Epithelial cell of prostate (primary cell): ENCODE results near the gene MT1B.

Experiments used
- DNase-seq: peaks from one replicate; pipeline ENCODE4 v3.0.0-alpha.2; 2011; ENCODE audit warnings: low read depth, low spot score
- H3K27ac ChIP-seq: fragments of 450-650 bp; 2 replicates; pipeline ENCODE4 v1.5.1; 2017; ENCODE audit warnings: mild to moderate bottlenecking

MT1B gene

DNA sequence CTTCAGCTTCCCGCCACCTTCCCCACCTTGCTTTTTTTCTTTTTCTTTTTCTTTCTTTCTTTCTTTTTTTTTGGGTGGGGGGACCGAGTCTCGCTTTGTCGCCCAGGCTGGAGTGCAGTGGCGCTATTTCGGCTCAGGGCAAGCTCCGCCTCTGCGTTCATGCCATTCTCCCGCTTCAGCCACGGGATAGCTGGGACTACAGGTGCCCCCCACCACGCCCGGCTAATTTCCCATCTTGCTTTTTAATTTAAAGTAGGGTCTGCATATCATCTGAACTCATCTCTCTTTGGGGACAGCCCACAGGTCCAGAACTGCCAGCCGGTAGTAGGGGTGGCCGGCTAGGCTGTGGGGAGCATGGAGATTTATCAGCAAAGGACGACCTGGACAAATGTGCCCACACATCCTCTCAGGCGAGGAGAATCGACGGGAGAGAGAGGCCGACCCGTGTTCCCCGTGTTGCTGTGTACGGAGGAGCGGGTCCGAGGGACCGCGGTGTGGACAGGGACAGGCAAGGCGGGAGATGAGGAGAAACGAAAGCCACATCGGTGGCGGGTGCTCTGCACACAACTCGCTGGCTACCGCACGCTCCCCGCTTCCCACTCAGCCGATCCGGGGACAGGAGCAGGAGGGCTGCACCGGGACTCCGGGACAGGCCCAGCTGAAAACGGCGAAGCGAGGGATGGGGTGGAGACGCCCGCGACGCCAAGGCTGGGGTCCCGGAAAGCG lies 16.8 kb upstream of the MT1B start:
- no peak for DNase-seq
- no peak overlapping the region for H3K27ac ChIP-seq

DNA sequence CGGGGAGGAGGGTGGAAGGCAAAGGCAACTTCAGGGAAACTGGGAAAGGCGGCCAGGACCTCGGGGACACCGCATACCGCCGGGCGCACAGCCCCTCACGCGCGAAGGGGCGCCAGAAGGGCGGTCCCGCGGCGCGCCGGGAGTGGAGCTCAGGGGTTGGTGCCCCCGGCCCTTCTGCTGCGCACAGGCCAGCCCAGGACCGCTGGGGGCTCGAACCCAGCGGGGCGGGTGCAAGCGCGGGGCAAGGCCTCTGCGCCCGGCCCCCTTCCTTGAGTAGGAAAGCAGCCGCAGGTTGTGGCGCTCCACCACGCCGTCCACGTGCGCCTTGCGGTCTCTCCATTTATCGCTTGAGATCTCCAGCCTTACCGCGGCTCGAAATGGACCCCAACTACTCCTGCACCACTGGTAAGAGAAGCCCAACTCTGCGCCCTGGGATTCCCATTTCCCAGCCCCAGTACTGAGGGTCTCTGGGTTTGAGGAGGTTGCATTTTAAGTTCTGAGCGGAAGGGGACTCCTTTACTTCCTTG lies 16.2 kb upstream of the MT1B start:
- no peak for DNase-seq
- H3K27ac ChIP-seq = no peak overlapping the region

DNA sequence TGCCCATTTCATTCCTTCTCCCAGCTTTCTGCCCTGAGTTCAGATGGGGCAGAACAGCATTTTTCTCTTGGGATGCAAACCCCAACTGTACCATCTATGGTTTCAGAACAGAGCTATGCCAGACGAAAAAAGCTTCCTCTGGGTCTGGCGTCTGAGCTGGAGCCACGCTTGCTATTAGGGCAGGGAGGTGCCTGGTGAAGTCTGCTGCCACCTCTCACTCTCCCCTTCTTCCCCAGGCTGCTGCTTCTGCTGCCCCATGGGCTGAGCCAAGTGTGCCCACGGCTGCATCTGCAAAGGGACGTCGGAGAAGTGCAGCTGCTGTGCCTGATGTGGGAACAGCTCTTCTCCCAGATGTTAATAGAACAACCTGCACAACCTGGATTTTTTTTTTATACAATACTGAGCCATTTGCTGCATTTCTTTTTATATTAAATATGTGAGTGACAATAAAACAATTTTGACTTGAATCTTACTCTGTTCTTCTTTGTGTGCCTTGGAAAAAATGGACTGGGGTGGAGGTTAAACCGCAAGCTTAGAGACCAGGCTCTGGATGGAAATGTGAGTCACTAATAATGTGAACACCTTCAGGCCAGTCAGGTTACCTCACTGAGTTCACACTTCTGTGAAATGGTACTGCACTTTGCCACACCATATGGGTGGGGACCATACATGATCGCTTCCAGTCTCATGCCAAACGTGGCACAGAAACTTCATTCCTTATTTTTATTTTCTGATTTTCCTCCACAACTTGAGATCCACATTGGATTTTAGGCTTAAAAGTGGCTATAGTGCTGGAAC lies 14.9 kb upstream of the MT1B start:
- no peak for DNase-seq
- no peak overlapping the region for H3K27ac ChIP-seq

DNA sequence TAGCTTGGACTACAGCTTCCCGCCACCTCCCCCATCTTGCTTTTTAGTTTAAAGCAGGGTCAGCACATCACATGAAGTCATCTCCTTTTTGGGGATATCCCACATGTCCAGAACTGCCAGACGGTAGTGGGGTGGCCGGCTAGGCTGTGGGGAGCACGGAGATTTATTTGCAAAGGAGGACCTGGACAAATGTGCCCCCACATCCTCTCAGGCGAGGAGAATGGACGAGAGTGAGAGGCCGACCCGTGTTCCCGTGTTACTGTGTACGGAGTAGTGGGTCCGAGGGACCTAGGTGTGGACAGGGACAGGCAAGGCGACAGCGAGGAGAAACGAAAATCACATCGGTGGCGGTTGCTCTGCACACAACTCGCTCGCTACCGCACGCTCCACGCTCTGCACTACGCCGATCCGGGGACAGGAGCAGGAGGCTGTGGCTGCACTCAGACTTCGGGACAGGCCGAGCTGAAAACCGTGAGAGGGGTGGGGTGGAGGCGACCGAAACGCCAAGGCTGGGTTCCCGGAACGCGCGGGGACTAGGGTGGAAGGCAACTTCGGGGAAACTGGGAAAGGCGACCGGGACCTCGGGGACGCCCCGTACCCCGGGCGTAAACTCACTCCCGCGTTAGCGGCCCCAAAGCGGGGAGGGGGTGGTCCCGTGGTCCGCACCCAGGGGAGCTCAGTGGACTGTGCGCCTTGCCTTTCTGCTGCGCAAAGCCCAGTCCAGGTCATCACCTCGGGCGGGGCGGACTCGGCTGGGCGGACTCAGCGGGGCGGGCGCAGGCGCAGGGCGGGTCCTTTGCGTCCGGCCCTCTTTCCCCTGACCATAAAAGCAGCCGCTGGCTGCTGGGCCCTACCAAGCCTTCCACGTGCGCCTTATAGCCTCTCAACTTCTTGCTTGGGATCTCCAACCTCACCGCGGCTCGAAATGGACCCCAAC lies 13.6 kb upstream of the MT1B start, which contains the start of gene MT1A:
MT1A (plus strand) TSS at position 853 of the 937 bp plus-strand sequence; CDS start at position 926, 73 bp downstream.
- DNase-seq = no peak
- no peak within 1 kb of the TSS for H3K27ac ChIP-seq

DNA sequence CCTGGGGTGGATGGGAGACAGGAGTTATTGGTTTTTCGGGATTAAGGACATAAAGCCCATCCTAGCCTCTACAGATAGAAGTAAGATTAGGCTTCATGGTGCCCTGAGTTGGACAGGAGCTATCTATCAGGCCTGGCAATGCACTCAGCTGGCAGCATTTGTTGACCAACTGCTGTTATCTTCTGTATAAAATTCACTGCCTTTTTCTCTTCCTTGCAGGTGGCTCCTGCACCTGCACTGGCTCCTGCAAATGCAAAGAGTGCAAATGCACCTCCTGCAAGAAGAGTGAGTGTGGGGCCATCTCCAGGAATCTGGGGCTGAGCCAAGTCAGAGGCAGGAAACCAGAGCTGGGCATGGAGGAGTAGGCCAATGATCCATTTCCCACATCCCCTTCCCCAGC lies 12.6 kb upstream of the MT1B start:
- no peak overlapping the region for H3K27ac ChIP-seq
- DNase-seq = no peak

DNA sequence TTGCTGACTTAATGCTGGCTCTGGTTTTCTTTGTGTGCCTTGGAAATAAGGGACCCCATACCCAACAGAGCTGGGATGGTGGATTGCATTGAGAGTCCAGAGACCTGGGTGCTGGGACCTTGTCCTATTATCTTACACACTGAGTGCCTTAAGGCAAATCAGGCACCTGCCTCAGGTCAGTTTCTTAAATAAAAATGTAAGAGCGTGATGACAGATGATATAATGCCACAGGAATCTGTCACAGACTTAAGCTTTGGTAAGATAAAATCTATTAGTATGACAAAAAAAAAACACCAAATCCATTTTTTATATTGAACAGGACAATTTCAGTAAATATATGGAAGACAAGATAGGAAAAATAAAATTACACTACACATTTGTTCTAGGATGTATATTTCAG lies 11.6 kb upstream of the MT1B start:
- no peak overlapping the region for H3K27ac ChIP-seq
- DNase-seq = no peak

DNA sequence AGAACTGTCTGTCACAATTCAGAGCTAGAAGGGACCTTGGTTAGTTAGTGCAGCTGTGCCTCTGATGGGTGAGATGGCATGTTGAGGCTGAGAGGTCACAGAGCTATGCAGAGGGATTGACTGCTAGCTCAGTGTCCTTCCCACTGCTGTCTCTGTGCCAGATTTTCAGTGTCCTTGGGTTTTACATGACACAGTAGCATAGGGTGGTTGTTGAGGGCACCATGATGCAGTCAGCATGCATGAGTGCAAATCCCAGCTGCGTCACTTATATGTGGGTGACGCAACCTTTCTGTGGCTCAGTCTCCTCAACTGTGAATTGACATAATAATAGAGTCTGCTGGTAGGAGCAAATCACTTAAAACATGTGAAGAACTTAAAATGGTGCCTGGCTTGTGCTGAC lies 10.5 kb upstream of the MT1B start:
- DNase-seq = no peak
- no peak overlapping the region for H3K27ac ChIP-seq

DNA sequence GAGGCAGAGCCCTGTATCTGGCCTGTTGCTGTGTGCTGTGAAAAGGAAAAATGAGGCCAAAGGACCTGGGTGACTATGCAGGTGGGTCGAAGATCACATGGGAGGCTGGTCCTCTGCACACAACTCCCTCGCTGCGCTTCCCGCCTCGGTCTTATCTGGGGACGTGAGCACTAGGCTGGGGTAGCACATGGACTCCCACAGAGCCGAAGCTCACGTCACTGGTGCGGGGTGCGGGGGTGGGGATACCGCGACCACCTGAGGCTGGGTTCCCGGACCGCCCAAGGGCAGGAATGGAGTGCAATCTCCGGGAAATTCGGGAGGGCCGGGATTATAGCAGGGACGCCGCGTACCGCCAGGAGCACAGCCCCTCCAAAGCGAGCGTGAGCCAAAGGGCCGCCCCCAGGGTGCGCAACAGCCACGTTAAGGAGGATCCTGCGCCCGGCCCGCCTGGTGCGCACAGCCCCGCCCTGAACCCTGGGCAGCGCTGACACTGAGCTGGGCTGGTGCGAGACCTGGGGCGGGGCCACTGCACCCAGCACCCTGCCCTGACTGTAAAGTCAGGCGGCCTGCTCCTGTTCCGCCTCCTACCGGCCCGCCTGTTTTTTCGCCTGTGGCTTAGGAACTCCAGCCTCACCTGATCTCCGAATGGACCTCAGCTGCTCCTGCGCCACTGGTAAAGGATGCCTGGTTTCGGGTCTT lies 8.5 kb upstream of the MT1B start:
- DNase-seq = no peak
- no peak overlapping the region for H3K27ac ChIP-seq

DNA sequence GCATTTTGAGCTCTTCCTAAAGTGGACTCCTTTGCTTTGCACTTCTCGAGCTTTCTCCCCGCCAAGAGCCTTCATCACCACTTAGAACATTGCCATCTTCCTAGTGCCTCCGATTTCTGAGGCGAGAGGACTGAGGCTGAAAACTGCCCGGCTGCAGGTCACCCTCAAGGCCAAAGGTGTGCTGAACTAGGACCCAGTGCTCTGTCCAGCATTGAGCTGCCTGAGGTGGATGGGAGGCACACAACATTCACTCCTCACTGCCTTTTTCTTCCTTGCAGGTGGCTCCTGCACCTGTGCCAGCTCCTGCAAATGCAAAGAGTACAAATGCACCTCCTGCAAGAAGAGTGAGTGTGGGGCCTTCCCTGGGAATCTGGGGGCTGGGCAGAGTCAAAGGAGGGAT lies 7.9 kb upstream of the MT1B start:
- no peak for DNase-seq
- no peak overlapping the region for H3K27ac ChIP-seq

DNA sequence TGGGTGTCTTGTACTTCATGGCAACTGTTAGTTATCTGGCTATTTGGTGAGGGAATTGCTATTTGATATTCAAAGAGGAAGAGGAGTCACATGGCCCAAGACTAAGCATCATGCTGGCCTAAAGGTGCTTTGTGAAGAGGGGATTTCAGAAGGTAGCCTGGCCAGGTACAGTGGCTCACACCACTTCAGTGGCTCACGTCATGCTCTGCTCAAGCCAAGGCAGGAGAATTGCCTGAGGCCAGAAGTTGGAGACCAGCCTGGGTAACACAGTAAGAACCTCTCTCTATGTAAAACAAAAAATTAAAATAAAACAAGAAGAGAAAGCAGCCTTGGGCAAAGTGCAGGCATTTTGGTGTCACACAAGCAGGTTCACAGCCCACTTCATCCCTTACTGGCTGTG lies 6.4 kb upstream of the MT1B start:
- DNase-seq = no peak
- no peak overlapping the region for H3K27ac ChIP-seq

DNA sequence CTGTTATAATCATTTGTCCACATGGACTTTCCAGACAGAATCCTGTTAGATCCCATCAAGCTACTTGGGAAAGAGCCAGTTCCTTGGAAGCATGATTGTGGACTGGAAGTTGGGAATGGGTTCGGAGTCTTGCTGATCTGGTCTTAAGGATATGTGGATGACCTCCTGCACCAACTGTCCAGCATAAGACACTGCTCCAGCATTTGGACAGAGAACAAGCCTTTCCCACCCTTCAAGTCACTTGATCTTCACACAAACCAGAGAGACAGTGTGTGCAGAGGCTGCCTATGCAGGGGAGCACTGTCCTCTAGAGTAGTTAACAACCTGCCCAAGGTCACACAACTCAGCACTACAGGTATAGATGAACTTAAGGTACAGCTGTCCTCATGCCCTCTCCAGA lies 5.8 kb upstream of the MT1B start:
- H3K27ac ChIP-seq = no peak overlapping the region
- no peak for DNase-seq

DNA sequence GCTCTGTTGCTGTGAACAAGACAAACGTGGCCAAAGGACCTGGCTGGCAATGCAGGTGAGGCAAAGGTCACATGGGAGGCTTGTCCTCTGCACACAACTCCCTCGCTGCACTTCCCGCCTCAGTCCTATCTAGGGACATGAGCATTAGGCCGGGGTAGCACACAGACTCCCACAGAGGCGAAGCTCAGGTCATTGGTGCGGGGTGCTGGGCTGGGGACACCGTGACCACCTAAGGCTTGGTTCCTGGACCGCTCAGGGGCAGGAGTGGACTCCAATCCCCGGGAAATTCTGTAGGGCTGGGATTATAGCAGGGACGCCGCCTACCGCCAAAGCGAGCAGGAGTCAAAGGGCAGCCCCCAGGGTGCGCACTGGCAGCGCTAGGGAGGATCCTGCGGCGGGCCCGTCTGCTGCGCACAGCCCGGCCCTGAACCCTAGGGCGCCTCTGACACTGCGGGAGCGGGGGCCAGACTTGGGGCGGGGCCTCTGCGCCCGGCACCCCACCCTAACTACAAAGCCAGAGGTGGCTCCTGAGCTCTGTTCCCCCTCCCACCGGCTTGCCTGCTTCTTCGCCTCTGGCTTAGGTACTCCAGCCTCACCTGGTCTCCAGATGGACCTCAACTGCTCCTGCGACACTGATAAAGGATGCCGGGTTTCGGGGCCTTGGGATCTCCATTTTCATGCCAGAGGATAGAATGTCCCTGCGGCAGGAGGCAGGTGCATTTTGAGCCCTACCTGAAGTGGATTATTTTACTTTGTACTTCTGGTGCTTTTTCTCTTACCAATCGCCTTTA lies 3.9 kb upstream of the MT1B start:
- no peak for DNase-seq
- H3K27ac ChIP-seq = no peak overlapping the region

DNA sequence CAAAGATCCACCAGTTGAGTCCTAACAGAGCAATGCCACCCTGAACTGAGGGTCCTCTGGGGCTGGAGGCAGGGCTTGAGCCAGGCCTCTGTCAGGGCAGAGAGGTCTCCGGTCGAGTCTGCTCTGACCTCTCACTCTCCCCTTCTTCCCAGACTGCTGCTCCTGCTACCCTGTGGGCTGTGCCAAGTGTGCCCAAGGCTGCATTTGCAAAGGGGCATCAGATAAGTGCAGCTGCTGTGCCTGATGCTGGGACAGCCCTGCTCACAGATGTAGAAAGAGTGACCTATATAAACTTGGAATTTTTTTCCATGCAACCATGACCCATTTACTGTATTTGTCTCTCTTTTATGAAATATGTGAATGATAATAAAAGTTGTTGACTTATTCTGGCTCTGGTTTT lies 2.4 kb upstream of the MT1B start:
- no peak for DNase-seq

DNA sequence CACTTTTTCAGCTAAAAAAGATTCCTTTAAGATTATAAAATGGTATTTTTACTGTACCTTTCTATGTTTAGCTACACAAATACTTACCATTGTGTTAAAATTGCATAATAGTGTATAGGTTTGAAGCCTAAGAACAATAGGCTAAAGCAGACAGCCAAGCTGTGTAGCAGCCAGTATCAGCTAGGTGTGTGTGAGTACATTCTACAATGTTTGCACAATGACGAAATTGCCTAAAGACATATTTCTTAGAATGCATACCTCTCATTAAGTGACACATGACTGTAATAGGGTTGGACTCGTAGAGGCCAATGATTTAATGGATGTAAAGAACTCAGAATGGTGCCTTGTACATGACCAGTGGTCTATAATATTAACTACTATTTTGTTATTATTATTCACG lies 1.9 kb upstream of the MT1B start:
- peak; percentile 88 for DNase-seq
- H3K27ac ChIP-seq = no peak overlapping the region

More for the DNA sequence above, 2.4 kb upstream of the MT1B start:
- no peak overlapping the region for H3K27ac ChIP-seq

DNA sequence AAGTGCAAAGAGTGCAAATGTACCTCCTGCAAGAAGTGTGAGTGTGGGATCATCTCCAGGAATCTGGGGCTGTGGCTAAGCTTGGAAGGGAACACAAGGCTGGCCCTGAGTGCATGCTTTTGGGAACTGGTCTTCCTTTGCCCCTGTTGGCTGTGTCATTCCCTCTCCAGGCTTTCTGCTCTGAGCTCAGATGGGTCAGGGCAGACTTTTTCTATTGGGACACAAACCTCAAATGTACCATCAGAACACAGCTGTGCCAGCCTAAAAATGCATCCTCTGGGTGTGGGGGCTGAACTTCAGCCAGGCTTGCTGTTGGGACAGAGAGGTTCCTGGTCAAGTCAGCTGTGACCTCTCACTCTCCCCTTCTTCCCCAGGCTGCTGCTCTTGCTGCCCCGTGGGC lies 914 bp downstream of the MT1B start:
- no peak overlapping the region for H3K27ac ChIP-seq
- no peak for DNase-seq

DNA sequence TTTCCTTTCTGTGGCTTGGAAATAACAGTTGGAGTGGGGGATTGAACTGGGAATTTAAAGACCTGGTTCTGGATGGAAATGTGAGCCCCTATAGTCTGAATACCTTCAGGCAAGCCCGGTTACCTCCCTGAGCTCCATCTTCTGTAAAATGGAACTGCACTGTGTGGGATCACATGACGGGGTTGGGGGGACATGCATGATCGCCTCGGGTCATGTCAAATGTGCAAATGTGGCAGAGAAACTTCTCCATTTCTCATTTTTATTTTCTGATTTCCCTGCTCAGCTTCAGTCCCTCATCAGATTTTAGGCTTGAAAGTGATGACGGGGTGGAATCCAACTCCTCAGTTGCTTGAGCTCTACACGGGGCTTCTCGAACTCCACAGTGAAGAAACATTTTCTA lies 1.5 kb downstream of the MT1B start:
- DNase-seq = no peak
- no peak overlapping the region for H3K27ac ChIP-seq

DNA sequence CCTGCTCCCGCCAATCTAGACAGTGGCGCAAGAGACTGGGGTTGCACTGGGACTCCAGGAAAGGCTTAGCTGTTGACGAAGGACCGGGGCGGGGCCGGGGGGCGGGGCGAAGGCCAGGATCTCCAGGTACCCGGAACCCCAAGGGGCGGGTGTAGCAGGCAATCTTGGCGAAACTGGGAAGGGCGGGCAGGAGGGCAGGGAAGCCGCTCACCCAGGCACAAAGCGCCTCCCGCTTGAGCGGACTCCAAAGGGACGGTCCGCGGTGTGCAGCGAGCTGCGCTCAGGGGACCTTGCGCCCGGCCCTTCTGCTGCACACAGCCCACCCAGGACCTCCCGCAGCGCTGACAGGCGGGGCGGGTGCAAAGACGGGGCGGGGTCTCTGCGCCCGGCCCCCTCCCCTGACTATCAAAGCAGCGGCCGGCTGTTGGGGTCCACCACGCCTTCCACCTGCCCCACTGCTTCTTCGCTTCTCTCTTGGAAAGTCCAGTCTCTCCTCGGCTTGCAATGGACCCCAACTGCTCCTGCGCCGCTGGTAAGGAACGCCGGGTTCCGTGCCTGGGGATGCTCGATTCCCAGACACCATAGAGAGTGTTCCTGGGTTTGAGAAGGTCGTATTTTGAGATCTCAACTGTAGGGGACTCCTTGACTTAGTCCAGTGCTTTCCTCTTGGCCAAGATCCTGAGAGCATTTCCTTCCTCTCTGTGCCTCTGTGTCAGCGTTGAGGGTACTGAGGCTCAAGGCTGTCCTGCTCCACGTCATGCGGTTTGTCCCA lies 6.1 kb downstream of the MT1B start, which contains the start of gene MT1F:
MT1F (plus strand) TSS at position 405 of the 772 bp plus-strand sequence; CDS start at position 505, 100 bp downstream.
- DNase-seq = peak; percentile 31
- H3K27ac ChIP-seq = peak within 1 kb of the TSS; percentile 41

DNA sequence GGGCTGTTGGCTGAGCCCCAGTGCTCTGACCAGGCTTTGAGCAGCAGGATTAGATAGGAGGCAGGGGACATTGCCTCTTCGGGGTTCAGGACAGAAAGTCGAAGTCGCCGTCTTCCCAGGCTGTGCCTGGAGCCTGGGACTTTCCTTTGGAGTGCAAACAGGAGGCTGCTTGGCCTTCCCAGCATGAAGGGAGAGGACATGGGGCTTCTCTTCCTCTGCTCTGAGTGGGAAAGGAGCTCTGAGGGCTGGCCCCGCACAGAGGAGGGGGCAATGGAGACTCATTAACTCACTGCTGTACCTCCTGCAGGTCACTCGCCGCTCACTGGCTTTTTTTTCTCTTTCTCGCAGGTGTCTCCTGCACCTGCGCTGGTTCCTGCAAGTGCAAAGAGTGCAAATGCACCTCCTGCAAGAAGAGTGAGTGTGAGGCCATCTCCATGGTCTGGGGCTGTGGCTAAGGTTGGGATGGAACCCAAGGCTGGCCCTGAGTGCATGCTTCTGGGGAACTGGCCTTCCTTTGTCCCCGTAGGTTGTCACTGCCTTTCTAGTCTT lies 6.7 kb downstream of the MT1B start:
- no peak overlapping the region for H3K27ac ChIP-seq
- DNase-seq = no peak
